SK-N-SH (cell line): Measurements from ENCODE around the gene SYT11. TPM values are rescaled to one million over a fixed set of nuclear protein-coding genes. Genes with fewer than 3 reads are reported as not detected.

Experiments
- CTCF ChIA-PET: fragments of 300-600, 350-600 bp; formaldehyde crosslinking; extraction: SDS; loops from one replicate; lab custom pipeline; 2021; lab: Yijun Ruan, JAX
- POLR2A ChIA-PET: fragments of 350-600 bp; sonication (Branson Sonifier 250); formaldehyde crosslinking; extraction: SDS; loops from one replicate; lab custom pipeline; 2020; ENCODE audit warnings: antibody characterized with exemption, inconsistent platforms; lab: Yijun Ruan, JAX
- DNase-seq: peaks from one replicate; pipeline ENCODE4 v3.0.0; 2012
- H2AFZ ChIP-seq: fragments of 200-600 bp; sonication (generic); 2 replicates; pipeline ENCODE4 v1.8.1; 2016; ENCODE audit warnings: antibody characterized with exemption, mild to moderate bottlenecking, low read depth
- H3F3A ChIP-seq: fragments of 200-600 bp; sonication (generic); replicated peaks from 2 replicates; pipeline ENCODE3; 2016; ENCODE audit warnings: antibody characterized with exemption, mild to moderate bottlenecking; ENCODE audit not compliant: insufficient read depth
- H3K27ac ChIP-seq, 2 experiments: fragments of 200-500 bp in 1 of 2; fragments of 200-600 bp in 1 of 2; sonication (Bioruptor generic) in 1 of 2; sonication (generic), shearing (Covaris generic) in 1 of 2; 2 replicates each; pipeline versions ENCODE4 v1.5.1 to v1.6.1; 2014 to 2016; ENCODE audit warnings: low read depth in 2 of 2, inconsistent platforms in 1 of 2, low read length in 1 of 2, mild to moderate bottlenecking in 1 of 2, mixed read lengths in 1 of 2
- H3K27me3 ChIP-seq: fragments of 200-600 bp; sonication (generic), shearing (Covaris generic); 2 replicates; pipeline ENCODE4 v1.6.1; 2016; ENCODE audit warnings: mixed run types; ENCODE audit not compliant: insufficient read depth
- H3K36me3 ChIP-seq, 2 experiments: fragments of 200-500 bp in 1 of 2; fragments of 200-600 bp in 1 of 2; sonication (Bioruptor generic) in 1 of 2; sonication (generic) in 1 of 2; replicated peaks in 1 of 2; 2 replicates each; pipeline versions ENCODE3 to v1.5.1; 2014 to 2016; ENCODE audit warnings: low read length in 1 of 2, mild to moderate bottlenecking in 1 of 2; ENCODE audit not compliant: insufficient read depth in 2 of 2, control insufficient read depth in 1 of 2
- H3K4me1 ChIP-seq, 2 experiments: fragments of 200-500 bp in 1 of 2; fragments of 200-600 bp in 1 of 2; sonication (Bioruptor generic) in 1 of 2; sonication (generic), shearing (Covaris generic) in 1 of 2; 2 replicates each; pipeline versions ENCODE4 v1.5.1 to v1.6.1; 2014 to 2016; ENCODE audit warnings: low read depth in 1 of 2, low read length in 1 of 2, mixed run types in 1 of 2; ENCODE audit not compliant: insufficient read depth in 2 of 2, control insufficient read depth in 1 of 2
- H3K4me2 ChIP-seq: fragments of 200-600 bp; sonication (generic), shearing (Covaris generic); 2 replicates; pipeline ENCODE4 v1.6.1; 2017; ENCODE audit warnings: mixed run types
- H3K4me3 ChIP-seq, 2 experiments: fragments of 200-500 bp in 1 of 2; fragments of 200-600 bp in 1 of 2; sonication (Bioruptor generic) in 1 of 2; sonication (generic), shearing (Covaris generic) in 1 of 2; 2 replicates each; pipeline versions ENCODE4 v1.5.1 to v1.8.1; 2014 to 2016; ENCODE audit warnings: low read depth in 2 of 2, inconsistent platforms in 1 of 2, low read length in 1 of 2, mild to moderate bottlenecking in 1 of 2, mixed read lengths in 1 of 2, moderate library complexity in 1 of 2
- H3K79me2 ChIP-seq: fragments of 200-600 bp; sonication (generic); 2 replicates; pipeline ENCODE4 v1.8.1; 2017; ENCODE audit warnings: mild to moderate bottlenecking; ENCODE audit not compliant: insufficient read depth
- H3K9ac ChIP-seq: fragments of 200-600 bp; sonication (generic); 2 replicates; pipeline ENCODE4 v1.6.1; 2017; ENCODE audit warnings: mixed run types
- H3K9me2 ChIP-seq: fragments of 200-600 bp; sonication (generic); 2 replicates; pipeline ENCODE4 v1.6.1; 2017; ENCODE audit warnings: mixed run types
- H3K9me3 ChIP-seq: fragments of 200-600 bp; sonication (generic); 2 replicates; pipeline ENCODE4 v1.6.1; 2017; ENCODE audit warnings: mixed run types, mild to moderate bottlenecking, moderate library complexity
- H4K20me1 ChIP-seq: fragments of 200-600 bp; sonication (generic); 2 replicates; pipeline ENCODE4 v1.6.1; 2017; ENCODE audit warnings: mild to moderate bottlenecking, mixed run types; ENCODE audit not compliant: insufficient read depth
- EZH2phosphoT487 ChIP-seq: fragments of 200-600 bp; sonication (generic); IDR thresholded peaks from 2 replicates; pipeline ENCODE4 v1.6.1; 2017; ENCODE audit warnings: low read depth, mixed run types, mild to moderate bottlenecking, antibody characterized with exemption, moderate library complexity, borderline replicate concordance
- FOSL2 ChIP-seq: IDR thresholded peaks from 2 replicates; pipeline ENCODE4 v1.4.0; 2012; ENCODE audit warnings: low read depth, mild to moderate bottlenecking, moderate library complexity, borderline replicate concordance
- MAX ChIP-seq: IDR thresholded peaks from 2 replicates; pipeline ENCODE4 v1.4.0; 2012; ENCODE audit warnings: low read depth
- MEF2A ChIP-seq: IDR thresholded peaks from 2 replicates; pipeline ENCODE4 v1.4.0; 2012; ENCODE audit warnings: low read depth, borderline replicate concordance
- MXI1 ChIP-seq: IDR thresholded peaks from 2 replicates; pipeline ENCODE4 v1.6.1; 2012; ENCODE audit warnings: mild to moderate bottlenecking, low read depth, low read length, improper control_type of control experiment
- POLR2AphosphoS5 ChIP-seq: IDR thresholded peaks from 2 replicates; pipeline ENCODE4 v1.6.1; 2012; ENCODE audit warnings: low read depth, low read length
- RCOR1 ChIP-seq: fragments of 150-350 bp; IDR thresholded peaks from 2 replicates; pipeline ENCODE4 v1.6.1; 2017; ENCODE audit warnings: antibody characterized with exemption, low read length
- TAF1 ChIP-seq: IDR thresholded peaks from 2 replicates; pipeline ENCODE4 v1.6.1; 2012; ENCODE audit warnings: low read depth, mild to moderate bottlenecking, low read length, moderate library complexity, borderline replicate concordance
- WGBS: methylation state at CpG from one replicate; pipeline ENCODE4 v1.1.6; 2017; ENCODE audit warnings: low lambda C conversion rate; 5-methylcytosine and 5-hydroxymethylcytosine counted together
- polyA plus RNA-seq, 3 experiments: library from polyadenylated mRNA; depleted of rRNA; stranded (reverse); fragments of >200 nt; gene quantifications; 2 replicates each; pipeline ENCODE4 v1.2.3, GENCODE V29; 2012
- TF ChIP-seq, protein P1 (sequence below): IDR thresholded peaks from 2 replicates; pipeline ENCODE4 v1.4.0; 2012; ENCODE audit warnings: low read depth, borderline replicate concordance
- TF ChIP-seq, protein P2 (sequence below): fragments of 150-350 bp; IDR thresholded peaks from 2 replicates; pipeline ENCODE4 v1.6.1; 2017; ENCODE audit warnings: antibody characterized with exemption, low read length, low read depth, borderline replicate concordance

Gene SYT11
- polyA plus RNA-seq, 1 of the 3 experiments (the other 2 are of a cell fraction): 26.7 TPM

- 95% methylated on average over 2 of the region's 2 CpGs for WGBS
- no peaks in the 10 kb centered on the region for H3K9me2 ChIP-seq
- TF ChIP-seq FOSL2 (no peak), MEF2A (no peak), RCOR1 (no peak)
- no peak overlapping the region for H2AFZ ChIP-seq
- no peaks in the 10 kb centered on the region for H3K4me1 ChIP-seq
- no peak overlapping the region for H3K9ac ChIP-seq
- H3K27ac ChIP-seq: no peak overlapping the region
- peaks cover 76 to 88% of the 10 kb centered on the region in 2 experiments for H3K36me3 ChIP-seq
- H3F3A ChIP-seq: peaks cover 55% of the 10 kb centered on the region
- ChIA-PET CTCF (no interaction called here), POLR2A (interaction anchor here (1.1 kb wide), 2 partner anchors 11 to 14 kb away, joined by 3 to 4 read pairs; partner anchors contain the start of gene KHDC4)
- no peak overlapping the region for H3K4me3 ChIP-seq
- DNase-seq: no peak
- peaks cover 52% of the 10 kb centered on the region for H3K79me2 ChIP-seq
- no peaks in the 10 kb centered on the region for H3K27me3 ChIP-seq
- H4K20me1 ChIP-seq: peaks cover 6% of the 10 kb centered on the region; the same call in 1 of the 2 replicates
- H3K4me2 ChIP-seq: no peak overlapping the region
- no peaks in the 10 kb centered on the region for H3K9me3 ChIP-seq
Measured at GRCh38 chr1:155919801-155920200, 60.4 kb downstream of the SYT11 start.

- TF ChIP-seq MAX (no peak), EZH2phosphoT487 (no peak), TAF1 (no peak), POLR2AphosphoS5 (0 out of 2 replicates have a peak, but pooled peaks have one; percentile 3), MXI1 (no peak)
- TF ChIP-seq, protein P1, sequence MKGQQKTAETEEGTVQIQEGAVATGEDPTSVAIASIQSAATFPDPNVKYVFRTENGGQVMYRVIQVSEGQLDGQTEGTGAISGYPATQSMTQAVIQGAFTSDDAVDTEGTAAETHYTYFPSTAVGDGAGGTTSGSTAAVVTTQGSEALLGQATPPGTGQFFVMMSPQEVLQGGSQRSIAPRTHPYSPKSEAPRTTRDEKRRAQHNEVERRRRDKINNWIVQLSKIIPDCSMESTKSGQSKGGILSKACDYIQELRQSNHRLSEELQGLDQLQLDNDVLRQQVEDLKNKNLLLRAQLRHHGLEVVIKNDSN: no peak
- TF ChIP-seq, protein P2, sequence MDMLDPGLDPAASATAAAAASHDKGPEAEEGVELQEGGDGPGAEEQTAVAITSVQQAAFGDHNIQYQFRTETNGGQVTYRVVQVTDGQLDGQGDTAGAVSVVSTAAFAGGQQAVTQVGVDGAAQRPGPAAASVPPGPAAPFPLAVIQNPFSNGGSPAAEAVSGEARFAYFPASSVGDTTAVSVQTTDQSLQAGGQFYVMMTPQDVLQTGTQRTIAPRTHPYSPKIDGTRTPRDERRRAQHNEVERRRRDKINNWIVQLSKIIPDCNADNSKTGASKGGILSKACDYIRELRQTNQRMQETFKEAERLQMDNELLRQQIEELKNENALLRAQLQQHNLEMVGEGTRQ: no peak
- ChIA-PET CTCF (interaction anchor here (0.8 to 1.3 kb wide), 2 partner anchors 12 to 69 kb away, joined by 3 read pairs; no protein-coding TSS in a partner anchor), POLR2A (interaction anchor here (1.5 kb wide), 1 partner anchor 13 kb away, joined by 4 read pairs; the partner anchor contains the start of gene KHDC4)
- H4K20me1 ChIP-seq: peaks cover 6% of the 10 kb centered on the region; the same call in 1 of the 2 replicates
- H3K4me3 ChIP-seq: no peak overlapping the region
- peaks cover 53% of the 10 kb centered on the region for H3F3A ChIP-seq
- H3K27ac ChIP-seq: no peak overlapping the region
- peaks cover 62% of the 10 kb centered on the region for H3K79me2 ChIP-seq
- peaks cover 79 to 88% of the 10 kb centered on the region in 2 experiments for H3K36me3 ChIP-seq
- H3K9ac ChIP-seq: no peak overlapping the region
- 98% methylated on average over 3 of the region's 3 CpGs for WGBS
- H3K9me2 ChIP-seq: no peaks in the 10 kb centered on the region
- no peaks in the 10 kb centered on the region for H3K27me3 ChIP-seq
- no peak overlapping the region for H2AFZ ChIP-seq
- H3K4me1 ChIP-seq: no peaks in the 10 kb centered on the region
- no peak for DNase-seq
- H3K4me2 ChIP-seq: no peak overlapping the region
- H3K9me3 ChIP-seq: no peaks in the 10 kb centered on the region
Measured at GRCh38 chr1:155920717-155921116, 61.4 kb downstream of the SYT11 start.
